K562 (cell line): ENCODE results near the gene MYO6. TPM values are rescaled to one million over a fixed set of nuclear protein-coding genes. Genes with fewer than 3 reads are reported as not detected.

Experiments used
- EP400 ChIP-seq: fragments of 450-650 bp; IDR thresholded peaks from 2 replicates; pipeline ENCODE4 v1.6.1; 2017; ENCODE audit warnings: antibody characterized with exemption, mild to moderate bottlenecking, moderate library complexity
- HDAC1 ChIP-seq, 2 experiments: fragments of 450-650 bp; IDR thresholded peaks; 2 replicates each; pipeline ENCODE4 v1.6.1; 2016 to 2017; ENCODE audit warnings: inconsistent platforms in 1 of 2, mild to moderate bottlenecking in 1 of 2, moderate library complexity in 1 of 2
- MBD1 ChIP-seq: fragments of 250-450 bp; sonication (Bioruptor Pico); IDR thresholded peaks from 2 replicates; pipeline ENCODE4 v1.8.0; 2022; ENCODE audit warnings: inconsistent platforms
- NFXL1 ChIP-seq: fragments of 450-650 bp; formaldehyde crosslinking; IDR thresholded peaks from 2 replicates; pipeline ENCODE4 v1.4.0; 2021; ENCODE audit warnings: mild to moderate bottlenecking
- PKNOX1 ChIP-seq: fragments of 450-650 bp; IDR thresholded peaks from 2 replicates; pipeline ENCODE4 v1.6.1; 2016
- REST ChIP-seq, 2 experiments: fragments of 450-650 bp; formaldehyde crosslinking in 1 of 2; IDR thresholded peaks; 2 replicates each; pipeline versions ENCODE4 v1.4.0 to v1.6.1; 2014 to 2020; ENCODE audit warnings: mild to moderate bottlenecking in 2 of 2, borderline replicate concordance in 1 of 2, low read depth in 1 of 2
- RFX1 ChIP-seq: fragments of 450-650 bp; IDR thresholded peaks from 2 replicates; pipeline ENCODE4 v1.6.1; 2016; ENCODE audit warnings: mild to moderate bottlenecking, moderate library complexity
- SMARCA4 ChIP-seq: fragments of 450-650 bp; IDR thresholded peaks from 2 replicates; pipeline ENCODE4 v1.6.1; 2016
- SREBF1 ChIP-seq: fragments of 150-350 bp; IDR thresholded peaks from 2 replicates; pipeline ENCODE4 v1.6.1; 2014; ENCODE audit warnings: antibody characterized with exemption, low read depth, low read length, borderline replicate concordance
- TOE1 ChIP-seq, 2 experiments: fragments of 450-650 bp in 1 of 2; sonication (generic) in 1 of 2; formaldehyde crosslinking in 1 of 2; IDR thresholded peaks; 2 replicates each; pipeline versions ENCODE4 v1.7.1 to v1.8.0; 2016 to 2022; ENCODE audit warnings: borderline replicate concordance in 2 of 2, mild to moderate bottlenecking in 2 of 2, antibody characterized with exemption in 1 of 2, inconsistent platforms in 1 of 2, low read depth in 1 of 2, missing genetic modification reagents in 1 of 2, moderate library complexity in 1 of 2
- ZNF197 ChIP-seq: fragments of 200-800 bp; sonication (Bioruptor generic); IDR thresholded peaks from 2 replicates; pipeline ENCODE4 v1.6.1; 2016; ENCODE audit warnings: low read depth, missing genetic modification characterization, missing compliant biosample characterization
- polyA plus RNA-seq, 8 experiments: library from polyadenylated mRNA; depleted of rRNA in 4 of 8; stranded (reverse) in 5 of 8; unstranded in 3 of 8; fragments of >200 nt; fragmentation: Nextera tagmentation in 2 of 8; fragmentation: Illumina TruSeq in 1 of 8; extraction: Ambion mirVana in 2 of 8; extraction: Trizol in 1 of 8; gene quantifications; 2 replicates each; pipeline versions ENCODE4 v1.2.1 to v1.2.3, GENCODE V29; 2011 to 2014; ENCODE audit warnings: inconsistent platforms in 1 of 8, missing spikeins in 1 of 8
- total RNA-seq, 7 experiments: library from RNA; depleted of rRNA in 6 of 7; stranded (reverse); fragments of >200 nt in 6 of 7; fragmentation: Illumina TruSeq in 2 of 7; extraction: Trizol in 2 of 7; gene quantifications; 2 replicates each; pipeline versions ENCODE4 v1.2.1 to v1.2.3, GENCODE V29; 2011 to 2021; ENCODE audit warnings: low replicate concordance in 1 of 7

The MYO6 gene
- total and polyA plus RNA-seq, 9 of the 15 experiments (the other 6 are each of a cell fraction or from before 2014, with no cell fraction given), result 1.3 to 5.5 (median 2.7) TPM

GRCh38 chr6:75735491-75736186 lies 13.4 kb upstream of the MYO6 start (continued):
- no peak for TF ChIP-seq REST (IDR thresholded peaks at IDR 0.05; ENCODE audit: borderline replicate concordance)
- no peak for TF ChIP-seq REST (CRISPR knock-in tag; IDR thresholded peaks at IDR 0.05; ENCODE audit: low read depth)
- TF ChIP-seq RFX1, result 0 out of 2 replicates have a peak, but pooled peaks have one; percentile 27
- no peak for TF ChIP-seq MBD1 (CRISPR knock-in tag)
- TF ChIP-seq NFXL1 (CRISPR knock-in tag), result no peak
- no peak for TF ChIP-seq ZNF197 (CRISPR knock-in tag)
- TF ChIP-seq TOE1 (IDR thresholded peaks at IDR 0.05; ENCODE audit: borderline replicate concordance), result no peak
- no peak for TF ChIP-seq TOE1 (CRISPR knock-in tag; IDR thresholded peaks at IDR 0.05; ENCODE audit: borderline replicate concordance, low read depth)
- no peak for TF ChIP-seq PKNOX1
- no peak for TF ChIP-seq SREBF1
- no peak for TF ChIP-seq SMARCA4
- TF ChIP-seq EP400, result no peak
- TF ChIP-seq HDAC1 (IDR thresholded peaks at IDR 0.05), result no peak
